ENCODE results near the gene ALDH7A1. TPM values are rescaled to one million over a fixed set of nuclear protein-coding genes. Genes with fewer than 3 reads are reported as not detected.

The ALDH7A1 gene
- total RNA-seq, 1 experiment from 2014 or later = 148 TPM

DNA sequence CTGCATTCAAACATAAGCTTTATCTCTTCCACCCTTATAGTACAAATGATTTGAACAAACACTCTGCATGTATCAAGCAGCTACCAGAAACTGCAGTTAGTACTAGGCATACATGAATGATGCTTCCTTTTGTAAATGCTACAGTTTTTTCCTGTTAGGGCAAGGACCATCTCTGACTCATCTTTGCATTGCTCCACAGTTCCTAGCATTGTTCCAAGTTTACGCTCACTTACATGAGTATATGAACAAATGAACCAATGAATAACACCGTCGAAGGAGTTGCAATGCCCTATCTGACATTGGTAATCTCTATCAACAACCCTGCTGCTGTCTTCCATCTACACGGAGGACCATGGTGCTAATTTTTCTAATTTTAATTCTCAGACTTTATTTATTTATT lies 2.1 kb upstream of the ALDH7A1 start:
- no peak overlapping the region for H2BK120ac ChIP-seq (ENCODE audit: low read depth, low read length, poor library complexity, severe bottlenecking)
- H3K9ac ChIP-seq (ENCODE audit: extremely low read depth, insufficient read length, low read length) = no peak overlapping the region
- peaks cover 11% of the 10 kb centered on the region for H3K23me2 ChIP-seq (ENCODE audit: insufficient read length, low read depth, low read length, poor library complexity, severe bottlenecking)
- no peaks in the 10 kb centered on the region for H4K20me1 ChIP-seq (ENCODE audit: control insufficient read depth, insufficient read depth, insufficient read length)
- no peak for DNase-seq
- H2BK12ac ChIP-seq (ENCODE audit: insufficient read length, low read depth, low read length) = no peak overlapping the region
- H3K9me3 Mint-ChIP-seq = no peaks in the 10 kb centered on the region
- no peak overlapping the region for H4K91ac ChIP-seq (ENCODE audit: insufficient read length, low read depth, low read length)
- peaks cover 6 to 16% (median 12%) of the 10 kb centered on the region in 3 experiments; a peak in 6 of 7 replicates for H3K36me3 Mint-ChIP-seq (ENCODE audit: insufficient read depth in 1 of 3, low read depth in 3 of 3)
- H3K23ac ChIP-seq (ENCODE audit: insufficient read length, low read depth, low read length) = no peak overlapping the region
- H3K4me1 ChIP-seq (ENCODE audit: insufficient read depth, low read length) = no peaks in the 10 kb centered on the region; the same call in 1 of the 2 replicates
- TF ChIP-seq, protein P1, sequence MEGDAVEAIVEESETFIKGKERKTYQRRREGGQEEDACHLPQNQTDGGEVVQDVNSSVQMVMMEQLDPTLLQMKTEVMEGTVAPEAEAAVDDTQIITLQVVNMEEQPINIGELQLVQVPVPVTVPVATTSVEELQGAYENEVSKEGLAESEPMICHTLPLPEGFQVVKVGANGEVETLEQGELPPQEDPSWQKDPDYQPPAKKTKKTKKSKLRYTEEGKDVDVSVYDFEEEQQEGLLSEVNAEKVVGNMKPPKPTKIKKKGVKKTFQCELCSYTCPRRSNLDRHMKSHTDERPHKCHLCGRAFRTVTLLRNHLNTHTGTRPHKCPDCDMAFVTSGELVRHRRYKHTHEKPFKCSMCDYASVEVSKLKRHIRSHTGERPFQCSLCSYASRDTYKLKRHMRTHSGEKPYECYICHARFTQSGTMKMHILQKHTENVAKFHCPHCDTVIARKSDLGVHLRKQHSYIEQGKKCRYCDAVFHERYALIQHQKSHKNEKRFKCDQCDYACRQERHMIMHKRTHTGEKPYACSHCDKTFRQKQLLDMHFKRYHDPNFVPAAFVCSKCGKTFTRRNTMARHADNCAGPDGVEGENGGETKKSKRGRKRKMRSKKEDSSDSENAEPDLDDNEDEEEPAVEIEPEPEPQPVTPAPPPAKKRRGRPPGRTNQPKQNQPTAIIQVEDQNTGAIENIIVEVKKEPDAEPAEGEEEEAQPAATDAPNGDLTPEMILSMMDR (conservative IDR thresholded peaks at IDR 0.05) = no peak
- H3K27ac Mint-ChIP-seq = no peak overlapping the region
- H3K4ac ChIP-seq (ENCODE audit: low read depth, low read length) = no peak overlapping the region
- H2AK5ac ChIP-seq (ENCODE audit: insufficient read length, low read length) = no peak overlapping the region
- H3K4me2 ChIP-seq (ENCODE audit: insufficient read depth, insufficient read length, low read length) = no peak overlapping the region
- peak overlapping the region in 1 of 2 experiments; percentile 36; a peak in 1 of 5 replicates for H3K4me3 Mint-ChIP-seq
- H3K18ac ChIP-seq (ENCODE audit: insufficient read length, low read depth, low read length) = no peak overlapping the region
- H3K27me3 Mint-ChIP-seq (ENCODE audit: low read depth) = no peaks in the 10 kb centered on the region; the same call in 1 of the 2 replicates
- H3K56ac ChIP-seq (ENCODE audit: insufficient read length, low read depth, low read length) = no peak overlapping the region
- H2BK20ac ChIP-seq (ENCODE audit: low read depth, low read length, poor library complexity, severe bottlenecking) = no peak overlapping the region
- H3K79me1 ChIP-seq (ENCODE audit: insufficient read depth, low read depth, low read length, poor library complexity, severe bottlenecking) = no peaks in the 10 kb centered on the region
- no peaks in the 10 kb centered on the region for H3K27me3 ChIP-seq (ENCODE audit: insufficient read depth, low read length)
- no peak overlapping the region for H4K5ac ChIP-seq (ENCODE audit: insufficient read length, low read depth, low read length)
- H3K27ac ChIP-seq (ENCODE audit: insufficient read length, low read depth, low read length) = no peak overlapping the region
- no peaks in the 10 kb centered on the region for H3K9me3 ChIP-seq (ENCODE audit: control insufficient read depth, low read depth, low read length)
- WGBS (ENCODE audit: extremely low coverage, insufficient read length, low lambda C conversion rate) = no CpG with 5 or more reads among the region's 4 CpGs
- no peak overlapping the region for H4K8ac ChIP-seq (replicated peaks; ENCODE audit: insufficient read length, low read depth, low read length)
- H3K4me1 Mint-ChIP-seq = peaks cover 37 to 45% of the 10 kb centered on the region in 2 experiments
- no peak overlapping the region for H3T11ph ChIP-seq (ENCODE audit: low read length)
- no peak overlapping the region for H2AFZ ChIP-seq (ENCODE audit: low read length)
- no peak overlapping the region for H2BK15ac ChIP-seq (ENCODE audit: low read depth, low read length)
- H3K14ac ChIP-seq (ENCODE audit: insufficient read depth, low read length) = no peak overlapping the region
- H2BK5ac ChIP-seq (ENCODE audit: insufficient read length, low read length) = no peak overlapping the region
- peaks cover 11% of the 10 kb centered on the region for H3K79me2 ChIP-seq (ENCODE audit: insufficient read depth, low read length)
